ENCODE data around the gene CRX. TPM values are rescaled to one million over a fixed set of nuclear protein-coding genes. Genes with fewer than 3 reads are reported as not detected.

CRX gene
- total RNA-seq, 1 experiment from 2014 or later: not detected

DNA sequence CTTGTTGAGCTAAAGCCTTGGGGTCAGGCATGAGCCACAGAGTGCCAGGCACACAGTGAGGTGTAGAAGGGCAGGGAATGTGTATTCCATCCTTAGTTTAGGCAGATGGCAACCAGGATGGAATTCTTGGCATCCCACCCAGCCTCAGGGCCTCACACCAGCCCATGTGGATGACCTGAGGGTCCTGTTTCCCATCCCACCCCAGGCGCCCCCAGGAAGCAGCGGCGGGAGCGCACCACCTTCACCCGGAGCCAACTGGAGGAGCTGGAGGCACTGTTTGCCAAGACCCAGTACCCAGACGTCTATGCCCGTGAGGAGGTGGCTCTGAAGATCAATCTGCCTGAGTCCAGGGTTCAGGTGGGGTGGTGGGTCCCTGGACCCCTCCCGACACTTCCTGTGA, 14.3 kb downstream of the CRX start:
- TF ChIP-seq SIN3A (IDR thresholded peaks at IDR 0.05; ENCODE audit: borderline replicate concordance, insufficient read depth, low read depth, low read length) (no peak), TCF7L2 (IDR thresholded peaks at IDR 0.05; ENCODE audit: low read depth, low read length) (no peak), POLR2AphosphoS5 (IDR thresholded peaks at IDR 0.05; ENCODE audit: low read depth, low read length) (no peak)
- TF ChIP-seq, protein P1, sequence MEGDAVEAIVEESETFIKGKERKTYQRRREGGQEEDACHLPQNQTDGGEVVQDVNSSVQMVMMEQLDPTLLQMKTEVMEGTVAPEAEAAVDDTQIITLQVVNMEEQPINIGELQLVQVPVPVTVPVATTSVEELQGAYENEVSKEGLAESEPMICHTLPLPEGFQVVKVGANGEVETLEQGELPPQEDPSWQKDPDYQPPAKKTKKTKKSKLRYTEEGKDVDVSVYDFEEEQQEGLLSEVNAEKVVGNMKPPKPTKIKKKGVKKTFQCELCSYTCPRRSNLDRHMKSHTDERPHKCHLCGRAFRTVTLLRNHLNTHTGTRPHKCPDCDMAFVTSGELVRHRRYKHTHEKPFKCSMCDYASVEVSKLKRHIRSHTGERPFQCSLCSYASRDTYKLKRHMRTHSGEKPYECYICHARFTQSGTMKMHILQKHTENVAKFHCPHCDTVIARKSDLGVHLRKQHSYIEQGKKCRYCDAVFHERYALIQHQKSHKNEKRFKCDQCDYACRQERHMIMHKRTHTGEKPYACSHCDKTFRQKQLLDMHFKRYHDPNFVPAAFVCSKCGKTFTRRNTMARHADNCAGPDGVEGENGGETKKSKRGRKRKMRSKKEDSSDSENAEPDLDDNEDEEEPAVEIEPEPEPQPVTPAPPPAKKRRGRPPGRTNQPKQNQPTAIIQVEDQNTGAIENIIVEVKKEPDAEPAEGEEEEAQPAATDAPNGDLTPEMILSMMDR (IDR thresholded peaks at IDR 0.05): no peak
- TF ChIP-seq, protein P2, sequence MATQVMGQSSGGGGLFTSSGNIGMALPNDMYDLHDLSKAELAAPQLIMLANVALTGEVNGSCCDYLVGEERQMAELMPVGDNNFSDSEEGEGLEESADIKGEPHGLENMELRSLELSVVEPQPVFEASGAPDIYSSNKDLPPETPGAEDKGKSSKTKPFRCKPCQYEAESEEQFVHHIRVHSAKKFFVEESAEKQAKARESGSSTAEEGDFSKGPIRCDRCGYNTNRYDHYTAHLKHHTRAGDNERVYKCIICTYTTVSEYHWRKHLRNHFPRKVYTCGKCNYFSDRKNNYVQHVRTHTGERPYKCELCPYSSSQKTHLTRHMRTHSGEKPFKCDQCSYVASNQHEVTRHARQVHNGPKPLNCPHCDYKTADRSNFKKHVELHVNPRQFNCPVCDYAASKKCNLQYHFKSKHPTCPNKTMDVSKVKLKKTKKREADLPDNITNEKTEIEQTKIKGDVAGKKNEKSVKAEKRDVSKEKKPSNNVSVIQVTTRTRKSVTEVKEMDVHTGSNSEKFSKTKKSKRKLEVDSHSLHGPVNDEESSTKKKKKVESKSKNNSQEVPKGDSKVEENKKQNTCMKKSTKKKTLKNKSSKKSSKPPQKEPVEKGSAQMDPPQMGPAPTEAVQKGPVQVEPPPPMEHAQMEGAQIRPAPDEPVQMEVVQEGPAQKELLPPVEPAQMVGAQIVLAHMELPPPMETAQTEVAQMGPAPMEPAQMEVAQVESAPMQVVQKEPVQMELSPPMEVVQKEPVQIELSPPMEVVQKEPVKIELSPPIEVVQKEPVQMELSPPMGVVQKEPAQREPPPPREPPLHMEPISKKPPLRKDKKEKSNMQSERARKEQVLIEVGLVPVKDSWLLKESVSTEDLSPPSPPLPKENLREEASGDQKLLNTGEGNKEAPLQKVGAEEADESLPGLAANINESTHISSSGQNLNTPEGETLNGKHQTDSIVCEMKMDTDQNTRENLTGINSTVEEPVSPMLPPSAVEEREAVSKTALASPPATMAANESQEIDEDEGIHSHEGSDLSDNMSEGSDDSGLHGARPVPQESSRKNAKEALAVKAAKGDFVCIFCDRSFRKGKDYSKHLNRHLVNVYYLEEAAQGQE (IDR thresholded peaks at IDR 0.05; ENCODE audit: insufficient read depth in 1 of 2, low read depth in 2 of 2, low read length in 1 of 2): no peak
- intact Hi-C loops (cut with micrococcal nuclease; ENCODE audit: unreplicated experiment) (no loop called here), in situ Hi-C loops (cut with HindIII; ENCODE audit: low pct_unique_long_range_greater_than_20kb, low sequenced_read_pairs) (no loop called here)
- no peaks in the 10 kb centered on the region for H3K36me3 ChIP-seq (ENCODE audit: control insufficient read depth, insufficient read depth, low read length)
- H3K27ac ChIP-seq (ENCODE audit: low read length): no peak overlapping the region
- DNase-seq (ENCODE audit: low read depth, low spot score) (no peak), ATAC-seq (no peak)
- no TSS peak for BruUV-seq (replicated peaks)
- CTCF ChIA-PET: no interaction called here
- no peaks in the 10 kb centered on the region for H3K27me3 ChIP-seq (ENCODE audit: control insufficient read depth, insufficient read depth, low read length)
- H3K9me3 ChIP-seq (ENCODE audit: control insufficient read depth, insufficient read depth, low read depth, low read length): no peaks in the 10 kb centered on the region
- H3K4me1 ChIP-seq (ENCODE audit: control insufficient read depth, insufficient read depth, low read length): no peaks in the 10 kb centered on the region
- POLR2A ChIA-PET: no interaction called here
- H3K4me3 ChIP-seq (ENCODE audit: low read depth in 2 of 2, low read length in 2 of 2): no peak overlapping the region

DNA sequence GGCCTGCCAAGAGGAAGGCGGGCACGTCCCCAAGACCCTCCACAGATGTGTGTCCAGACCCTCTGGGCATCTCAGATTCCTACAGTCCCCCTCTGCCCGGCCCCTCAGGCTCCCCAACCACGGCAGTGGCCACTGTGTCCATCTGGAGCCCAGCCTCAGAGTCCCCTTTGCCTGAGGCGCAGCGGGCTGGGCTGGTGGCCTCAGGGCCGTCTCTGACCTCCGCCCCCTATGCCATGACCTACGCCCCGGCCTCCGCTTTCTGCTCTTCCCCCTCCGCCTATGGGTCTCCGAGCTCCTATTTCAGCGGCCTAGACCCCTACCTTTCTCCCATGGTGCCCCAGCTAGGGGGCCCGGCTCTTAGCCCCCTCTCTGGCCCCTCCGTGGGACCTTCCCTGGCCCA, 17.7 kb downstream of the CRX start:
- DNase-seq (ENCODE audit: low read depth, low spot score): no peak
- in situ Hi-C loops (cut with HindIII; ENCODE audit: low pct_unique_long_range_greater_than_20kb, low sequenced_read_pairs): no loop called here
- BruUV-seq (replicated peaks): no TSS peak
- Histone ChIP-seq H3K27ac (ENCODE audit: low read length) (no peak overlapping the region), H3K36me3 (ENCODE audit: control insufficient read depth, insufficient read depth, low read length) (no peaks in the 10 kb centered on the region), H3K4me3 (ENCODE audit: low read depth in 2 of 2, low read length in 2 of 2) (no peak overlapping the region), H3K9me3 (ENCODE audit: control insufficient read depth, insufficient read depth, low read depth, low read length) (no peaks in the 10 kb centered on the region), H3K27me3 (ENCODE audit: control insufficient read depth, insufficient read depth, low read length) (no peaks in the 10 kb centered on the region), H3K4me1 (ENCODE audit: control insufficient read depth, insufficient read depth, low read length) (no peaks in the 10 kb centered on the region)
- intact Hi-C loops (cut with micrococcal nuclease; ENCODE audit: unreplicated experiment): no loop called here
- TF ChIP-seq SIN3A (IDR thresholded peaks at IDR 0.05; ENCODE audit: borderline replicate concordance, insufficient read depth, low read depth, low read length) (no peak), POLR2AphosphoS5 (IDR thresholded peaks at IDR 0.05; ENCODE audit: low read depth, low read length) (no peak), TCF7L2 (IDR thresholded peaks at IDR 0.05; ENCODE audit: low read depth, low read length) (no peak)
- TF ChIP-seq, protein P2 (IDR thresholded peaks at IDR 0.05; ENCODE audit: insufficient read depth in 1 of 2, low read depth in 2 of 2, low read length in 1 of 2): no peak
- TF ChIP-seq, protein P1 (IDR thresholded peaks at IDR 0.05): no peak
- CTCF ChIA-PET: no interaction called here
- POLR2A ChIA-PET: interaction anchor here (0.6 kb wide), 1 partner anchor 53 kb away, joined by 3 read pairs; no protein-coding TSS in a partner anchor
- no peak for ATAC-seq
